ENCODE data around the gene JAK3.
"Not testable (repeated sequence)": the region's sequence is repeated elsewhere in the genome, so short reads cannot be mapped to it uniquely, and the experiment has no call there.

JAK3 gene

GRCh38 chr19:17847538-17848366 lies at the start of gene JAK3:
Gene JAK3, minus strand, starts transcription at chr19:17847982. Its CDS starts 3,565 bp downstream, at chr19:17844417.
- no peak for DNase-seq (ENCODE audit: low read depth in 2 of 2)

- DNase-seq (ENCODE audit: low read depth in 2 of 2), result no peak
Observed at GRCh38 chr19:17893766-17894165, 46.0 kb upstream of the JAK3 start.

GRCh38 chr19:17889609-17890214 lies 41.9 kb upstream of the JAK3 start:
- no peak for DNase-seq (ENCODE audit: low read depth in 2 of 2)

- DNase-seq (ENCODE audit: low read depth in 2 of 2), result no peak
Observed at GRCh38 chr19:17888260-17888659, 40.5 kb upstream of the JAK3 start.

GRCh38 chr19:17887221-17887620 lies 39.4 kb upstream of the JAK3 start:
- not testable (repeated sequence) for DNase-seq (ENCODE audit: low read depth in 2 of 2)

GRCh38 chr19:17886515-17886914 lies 38.7 kb upstream of the JAK3 start:
- no peak for DNase-seq (ENCODE audit: low read depth in 2 of 2)

- no peak for DNase-seq (ENCODE audit: low read depth in 2 of 2)
Observed at GRCh38 chr19:17883627-17884410, 36.0 kb upstream of the JAK3 start.

- DNase-seq (ENCODE audit: low read depth in 2 of 2), result no peak
Observed at GRCh38 chr19:17881701-17882100, 33.9 kb upstream of the JAK3 start.

GRCh38 chr19:17879466-17879865 lies 31.7 kb upstream of the JAK3 start:
- no peak for DNase-seq (ENCODE audit: low read depth in 2 of 2)

- no peak for DNase-seq (ENCODE audit: low read depth in 2 of 2)
Observed at GRCh38 chr19:17877696-17878095, 29.9 kb upstream of the JAK3 start.

- no peak for DNase-seq (ENCODE audit: low read depth in 2 of 2)
Observed at GRCh38 chr19:17874758-17875135, 27.0 kb upstream of the JAK3 start.

GRCh38 chr19:17873786-17874757 lies 26.3 kb upstream of the JAK3 start:
- DNase-seq (ENCODE audit: low read depth in 2 of 2), result no peak

GRCh38 chr19:17872251-17873001 lies 24.6 kb upstream of the JAK3 start:
- no peak for DNase-seq (ENCODE audit: low read depth in 2 of 2)

- no peak for DNase-seq (ENCODE audit: low read depth in 2 of 2)
Observed at GRCh38 chr19:17871878-17872250, 24.1 kb upstream of the JAK3 start, which contains the start of gene SLC5A5. Gene SLC5A5, plus strand, starts transcription at chr19:17871945. Its CDS starts 375 bp downstream, at chr19:17872320.

- no peak for DNase-seq (ENCODE audit: low read depth in 2 of 2)
Observed at GRCh38 chr19:17871032-17871877, 23.5 kb upstream of the JAK3 start.

- DNase-seq (ENCODE audit: low read depth in 2 of 2), result no peak
Observed at GRCh38 chr19:17869114-17869608, 21.4 kb upstream of the JAK3 start.

GRCh38 chr19:17868669-17869068 lies 20.9 kb upstream of the JAK3 start:
- DNase-seq (ENCODE audit: low read depth in 2 of 2), result no peak

GRCh38 chr19:17866964-17867486 lies 19.2 kb upstream of the JAK3 start:
- DNase-seq (ENCODE audit: low read depth in 2 of 2), result no peak

- no peak for DNase-seq (ENCODE audit: low read depth in 2 of 2)
Observed at GRCh38 chr19:17866312-17866963, 18.7 kb upstream of the JAK3 start.
